Posterior cingulate gyrus (tissue), 11 donors: ENCODE results near the gene SRP14.
A peak's percentile ranks its signal among the peaks of the same experiment; 100 is the strongest.
"Not testable (repeated sequence)": the region's sequence is repeated elsewhere in the genome, so short reads cannot be mapped to it uniquely, and the experiment has no call there.

Experiments used
- DNase-seq, 10 donors: peaks; one replicate each; pipeline versions ENCODE4 v3.0.0 to v3.0.0-alpha.2; 2020 to 2021; ENCODE audit warnings: mixed read lengths in 3 of 10
- intact Hi-C: fragments of 100-400 bp; cut with DNase I; formaldehyde crosslinking; loops from one replicate; pipeline ENCODE4 v1.15.1; 2023

Gene SRP14

GRCh38 chr15:40034186-40034946 is 4.6 kb downstream of the SRP14 start:
- DNase-seq: no peak
- intact Hi-C loops: loop anchor here (5.0 kb wide), 1 partner anchor 247 kb away; no protein-coding TSS in a partner anchor

DNA sequence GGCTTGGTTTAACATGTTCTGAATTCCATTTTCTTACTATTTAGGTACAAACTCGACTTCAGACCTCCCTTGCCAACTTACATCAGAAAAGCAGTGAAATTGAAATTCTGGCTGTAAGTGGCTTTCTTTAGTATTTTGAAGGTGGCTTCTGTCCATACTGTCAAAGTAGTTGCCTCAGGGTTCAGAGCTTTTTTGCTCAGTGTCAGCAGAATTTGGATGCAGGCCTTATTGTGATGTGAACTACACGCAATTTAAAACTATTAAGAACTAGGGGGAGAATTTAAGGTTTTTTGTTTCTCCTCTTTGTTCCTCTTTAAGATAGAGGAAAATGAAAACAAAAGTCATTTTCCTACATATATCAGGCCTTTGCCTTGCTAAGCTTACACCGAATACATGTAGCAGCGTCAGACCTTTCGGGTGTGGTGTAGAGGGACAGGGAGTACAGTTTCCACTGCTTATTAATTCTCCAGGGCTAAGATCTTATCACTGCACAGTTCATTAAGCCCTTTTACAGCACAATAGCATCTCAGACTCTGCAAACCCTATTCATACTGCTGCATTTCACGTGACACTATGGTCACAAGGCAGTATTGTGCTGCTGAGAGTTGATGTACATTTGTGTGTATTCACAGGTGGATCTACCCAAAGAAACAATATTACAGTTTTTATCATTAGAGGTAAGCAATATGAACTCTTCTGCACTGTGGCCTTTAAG is 6.7 kb downstream of the SRP14 start:
- intact Hi-C loops: loop anchor here (5.0 kb wide), 1 partner anchor 245 kb away; no protein-coding TSS in a partner anchor
- DNase-seq: no peak

DNA sequence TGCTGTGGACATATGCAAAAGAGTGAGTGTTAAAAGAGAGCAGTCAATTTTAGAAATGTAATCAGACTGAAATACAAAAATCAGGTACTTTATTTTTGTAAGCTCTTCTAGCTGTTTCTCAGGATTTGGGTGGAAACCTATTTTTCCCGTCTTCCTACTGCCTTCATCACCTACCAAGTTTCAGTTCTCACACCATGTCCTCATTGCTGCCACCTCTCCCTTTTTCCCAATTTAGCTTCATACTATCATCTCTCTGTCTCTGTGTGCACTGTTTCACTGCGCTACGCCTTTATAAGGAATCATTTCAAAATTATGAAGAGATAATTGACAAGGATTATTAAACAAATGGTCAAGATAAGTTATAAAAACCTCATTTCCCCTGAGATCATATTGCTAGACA is 7.7 kb downstream of the SRP14 start:
- intact Hi-C loops: loop anchor here (5.0 kb wide), 1 partner anchor 244 kb away; no protein-coding TSS in a partner anchor
- no peak for DNase-seq

DNA sequence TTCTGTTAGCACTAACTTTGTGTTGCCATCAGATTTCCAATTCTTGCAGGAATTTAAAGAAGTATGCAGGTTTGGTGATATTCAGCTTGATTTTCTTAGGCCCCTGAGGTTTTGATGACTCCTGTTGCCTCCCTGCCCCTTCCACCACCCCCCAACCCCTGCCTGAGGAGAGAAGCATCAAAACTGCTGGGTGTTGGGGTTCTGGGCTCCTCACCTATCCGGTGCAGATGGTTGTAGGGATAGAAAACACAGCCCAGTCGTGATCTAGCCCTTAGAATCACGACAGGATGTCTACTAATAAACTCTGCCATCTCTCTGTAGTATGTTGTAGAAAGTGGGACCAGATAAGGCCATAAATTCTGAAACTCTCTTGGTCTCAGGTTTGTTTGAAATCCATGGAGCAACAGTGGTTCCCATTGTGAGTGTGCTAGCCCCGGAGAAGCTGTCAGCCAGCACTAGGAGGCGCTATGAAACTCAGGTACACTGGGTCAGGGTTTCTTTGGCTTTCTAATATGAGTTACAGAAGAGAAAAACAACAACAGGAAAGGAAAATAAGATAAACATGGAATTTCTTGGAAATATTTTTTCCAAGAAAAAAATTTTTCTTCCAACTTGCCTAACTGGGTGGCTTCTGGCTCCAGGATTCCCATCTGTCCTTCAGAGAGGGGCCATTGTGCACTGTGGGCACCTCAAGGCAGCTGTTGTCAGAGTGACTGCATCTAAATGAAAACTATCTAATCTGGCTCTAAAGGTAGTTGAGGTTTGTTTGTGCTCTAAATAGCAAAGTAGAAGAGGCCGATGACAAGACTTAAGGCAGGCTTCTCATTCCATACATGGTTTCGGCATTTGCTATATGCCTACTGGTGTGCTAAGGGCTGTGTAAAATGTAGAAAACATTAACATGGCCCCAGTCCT is 8.7 kb downstream of the SRP14 start:
- intact Hi-C loops: loop anchor here (5.0 kb wide), 1 partner anchor 243 kb away; no protein-coding TSS in a partner anchor
- DNase-seq: peak in 1 of 10 donors; percentile 59

DNA sequence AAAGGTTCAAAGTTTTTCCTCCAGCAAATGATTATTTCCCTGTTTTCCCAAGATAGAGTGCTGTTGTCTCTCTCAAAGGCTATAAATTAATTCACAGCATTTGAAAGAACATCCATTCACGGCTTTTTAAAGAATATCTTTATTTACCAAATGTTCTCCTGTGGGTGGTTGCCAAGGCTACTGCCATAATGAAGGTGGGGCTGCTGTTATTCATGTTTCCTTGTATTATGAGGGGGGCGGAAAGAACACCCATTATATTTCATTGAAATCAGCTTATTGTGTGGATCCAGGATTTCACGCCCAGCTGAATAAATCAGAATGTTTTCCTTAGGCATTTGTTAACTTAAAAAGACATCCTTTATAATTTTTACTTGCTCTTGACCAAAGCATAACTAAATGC is 10.1 kb downstream of the SRP14 start:
- DNase-seq: no peak
- intact Hi-C loops: no loop called here

- no peak for DNase-seq
- intact Hi-C loops: no loop called here
Observed at GRCh38 chr15:40028193-40028592, 10.8 kb downstream of the SRP14 start.

DNA sequence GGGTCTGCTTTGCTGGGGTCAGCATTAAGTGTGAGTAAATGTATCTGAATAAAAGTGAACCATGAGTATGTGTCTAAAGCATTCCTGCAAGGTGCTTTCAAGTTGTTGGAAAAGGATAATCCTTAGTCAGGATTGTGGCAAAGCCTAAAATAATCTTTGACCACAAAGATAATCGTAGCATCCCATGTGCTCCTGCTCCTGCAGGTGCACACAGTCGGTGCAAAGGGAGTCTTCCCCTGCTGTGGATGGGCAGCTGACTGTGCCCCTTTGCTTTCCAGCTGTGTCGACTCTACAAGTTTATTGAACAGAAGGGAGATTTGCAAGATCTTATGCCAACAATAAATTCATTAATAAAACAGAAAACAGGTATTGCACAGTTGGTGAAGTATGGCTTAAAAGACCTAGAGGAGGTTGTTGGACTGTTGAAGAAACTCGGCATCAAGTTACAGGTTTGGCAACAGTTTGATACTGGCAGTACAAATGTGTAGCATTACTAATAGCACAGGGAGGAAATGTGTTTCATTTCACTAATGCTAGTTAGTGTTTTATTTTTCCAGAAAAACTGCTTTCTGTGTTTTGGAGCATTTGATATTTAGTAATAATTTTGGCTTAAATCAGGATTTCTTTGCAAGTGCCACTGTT is 22.6 kb downstream of the SRP14 start:
- DNase-seq: no peak
- intact Hi-C loops: no loop called here

- no peak for DNase-seq
- intact Hi-C loops: no loop called here
Observed at GRCh38 chr15:40014390-40014789, 24.6 kb downstream of the SRP14 start.

- intact Hi-C loops, DNase-seq: not testable (repeated sequence)
Observed at GRCh38 chr15:40013372-40013771, 25.6 kb downstream of the SRP14 start.

DNA sequence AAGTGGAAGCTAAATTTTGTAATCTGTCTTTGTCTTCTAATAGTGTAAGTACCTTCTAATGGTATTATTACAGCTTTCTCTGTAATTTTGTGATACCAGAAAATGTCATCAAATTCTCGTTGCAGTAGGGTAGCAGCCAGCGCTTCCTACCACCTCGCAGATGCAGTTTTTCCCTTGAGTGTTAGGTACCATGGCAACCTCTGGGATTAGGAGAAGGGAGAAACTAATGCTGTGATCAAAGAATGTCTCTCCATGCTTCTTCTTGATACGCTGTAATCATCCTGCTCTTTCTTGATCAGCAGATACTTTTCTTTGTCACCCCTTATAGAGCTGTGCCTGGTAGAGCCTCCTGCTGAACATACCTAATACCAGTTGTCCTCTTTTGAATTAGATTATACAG is 27.7 kb downstream of the SRP14 start:
- no peak for DNase-seq
- intact Hi-C loops: no loop called here

- intact Hi-C loops: no loop called here
- DNase-seq: peak in 3 of 10 donors; percentile 23 to 85 (median 61)
Observed at GRCh38 chr15:40010686-40011085, 28.3 kb downstream of the SRP14 start.

- intact Hi-C loops: no loop called here
Observed at GRCh38 chr15:40008061-40008765, 30.8 kb downstream of the SRP14 start.

DNA sequence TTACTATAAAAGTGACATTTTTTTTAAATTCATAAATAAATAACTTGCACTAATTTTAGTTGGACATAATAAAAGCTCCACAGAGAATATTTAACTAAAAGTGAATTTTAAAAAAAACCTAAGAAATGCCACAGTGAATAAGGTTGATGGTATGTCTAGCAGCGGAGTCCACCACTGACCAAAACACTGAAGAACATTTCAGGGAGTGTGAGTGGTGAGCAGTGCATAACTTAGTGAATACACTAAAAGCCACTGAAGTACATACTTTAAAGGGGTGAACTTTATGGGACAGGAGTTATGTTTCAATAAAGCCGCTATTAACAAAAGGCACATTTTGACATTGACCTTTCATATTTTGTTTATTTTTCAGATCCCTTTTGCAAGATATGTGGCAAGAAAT is 32.3 kb downstream of the SRP14 start:
- intact Hi-C loops: no loop called here
- DNase-seq: no peak

More at GRCh38 chr15:40008061-40008765, 30.8 kb downstream of the SRP14 start:
- no peak for DNase-seq

DNA sequence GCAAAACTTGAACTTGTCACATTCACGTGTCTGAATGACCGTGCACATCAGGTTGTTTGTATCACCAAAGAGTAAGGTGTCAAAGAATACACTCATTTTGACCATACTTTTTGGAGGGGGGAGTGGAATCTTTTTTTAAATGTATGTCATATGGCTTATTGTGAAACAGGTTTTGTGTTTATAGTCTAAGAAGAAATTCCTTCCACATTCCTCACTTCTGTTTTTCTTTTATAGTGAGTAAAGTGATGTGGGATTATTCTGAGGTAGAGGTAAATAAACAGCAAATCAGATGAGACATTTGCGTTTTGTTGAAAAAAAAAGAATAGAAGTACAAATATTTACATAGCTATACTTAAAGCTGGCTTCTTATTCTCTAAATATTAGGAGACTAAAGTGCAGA is 33.0 kb downstream of the SRP14 start:
- no peak for DNase-seq
- intact Hi-C loops: no loop called here

DNA sequence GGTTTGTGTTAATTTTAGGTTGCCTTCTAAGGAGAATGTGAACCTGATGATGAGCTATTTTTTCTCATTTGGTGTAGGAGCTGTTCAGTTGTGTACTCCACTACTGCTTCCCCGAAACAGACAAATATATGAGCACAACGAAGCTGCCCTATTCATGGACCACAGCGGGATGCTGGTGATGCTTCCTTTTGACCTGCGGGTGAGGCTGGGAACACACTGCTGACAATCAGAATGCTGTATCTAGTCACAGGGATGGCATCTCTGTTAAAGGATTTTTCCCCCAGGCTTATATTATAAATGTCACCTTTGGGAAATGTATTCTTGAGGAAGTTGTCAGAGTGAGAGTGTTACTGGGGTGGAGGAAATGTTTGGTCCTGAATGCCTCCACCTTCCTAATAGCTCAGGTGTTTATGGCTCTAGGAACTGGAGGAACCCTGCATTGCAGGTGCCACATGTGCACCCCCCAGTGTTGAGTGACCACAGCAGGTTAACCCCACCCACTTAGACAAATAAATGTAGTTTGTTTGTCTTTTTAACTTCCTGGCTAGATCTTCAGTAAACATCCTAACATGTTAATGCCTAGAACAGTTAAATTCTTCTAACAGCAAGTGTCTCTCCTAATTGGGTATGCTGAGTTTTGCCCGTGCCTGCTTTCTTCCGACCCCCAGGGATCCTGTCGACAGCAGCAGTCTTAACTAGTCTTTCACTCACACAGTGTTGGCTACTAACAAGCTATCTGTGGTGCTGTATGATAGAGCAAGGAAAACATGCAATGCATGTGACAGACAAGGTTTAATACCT is 35.7 kb downstream of the SRP14 start:
- no peak for DNase-seq
- intact Hi-C loops: no loop called here

- no peak for DNase-seq
Observed at GRCh38 chr15:40002295-40002694, 36.7 kb downstream of the SRP14 start.

DNA sequence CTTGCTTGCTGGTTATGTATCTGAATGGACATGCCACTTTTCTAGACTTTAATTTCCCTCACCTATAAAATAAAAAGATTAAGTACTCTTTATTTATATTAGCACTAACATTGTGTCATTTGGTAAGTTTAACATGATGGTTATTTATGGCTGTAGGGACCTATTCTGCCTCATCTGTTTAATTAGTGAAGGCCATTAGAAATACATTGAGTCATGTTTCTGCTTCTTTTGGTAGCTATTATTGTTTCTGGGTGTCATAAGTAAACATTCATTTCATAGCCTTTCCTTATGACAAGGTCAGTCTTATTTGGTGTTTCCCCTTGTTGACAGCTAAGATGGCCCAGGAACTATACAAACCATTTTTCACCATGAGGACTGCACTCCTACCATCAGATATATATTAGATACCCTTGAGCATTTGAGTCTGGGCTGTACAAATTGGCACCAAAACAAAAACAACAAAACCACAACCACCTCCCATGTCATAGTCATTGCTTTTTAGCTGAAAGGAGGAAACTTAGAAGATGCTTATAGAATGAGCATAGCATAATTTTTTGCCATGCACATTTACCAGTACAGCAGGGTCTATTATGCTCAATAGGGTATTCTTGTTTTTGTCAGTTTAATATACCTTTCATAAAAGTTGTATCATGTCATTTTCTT is 39.3 kb downstream of the SRP14 start:
- intact Hi-C loops: no loop called here
- DNase-seq: no peak

More at GRCh38 chr15:40002295-40002694, 36.7 kb downstream of the SRP14 start:
- intact Hi-C loops: no loop called here

GRCh38 chr15:39998511-39999077 is 40.4 kb downstream of the SRP14 start:
- intact Hi-C loops: no loop called here
- DNase-seq: no peak
